HepG2 (cell line): ENCODE measurements around the gene TMA7B.

ENCODE experiments used
- CCAR2 ChIP-seq: fragments of 200-400 bp; formaldehyde crosslinking; optimal IDR thresholded peaks from 2 replicates; pipeline ENCODE3; 2018; ENCODE audit warnings: low read depth, mild to moderate bottlenecking, low read length, moderate library complexity
- ELF4 ChIP-seq: sonication (generic); formaldehyde crosslinking; IDR thresholded peaks from 2 replicates; pipeline ENCODE4 v1.5.0; 2020; ENCODE audit warnings: missing genetic modification reagents, mild to moderate bottlenecking, moderate library complexity, borderline replicate concordance
- HINFP ChIP-seq: sonication (generic); formaldehyde crosslinking; IDR thresholded peaks from 2 replicates; pipeline ENCODE4 v1.4.0; 2020; ENCODE audit warnings: low read depth, mild to moderate bottlenecking, missing genetic modification reagents
- NR0B2 ChIP-seq: sonication (generic); formaldehyde crosslinking; IDR thresholded peaks from 2 replicates; pipeline ENCODE4 v1.4.0; 2020; ENCODE audit warnings: mild to moderate bottlenecking, missing genetic modification reagents
- POLR2AphosphoS5 ChIP-seq: IDR thresholded peaks from 2 replicates; pipeline ENCODE4 v1.6.1; 2012; ENCODE audit warnings: low read depth, low read length
- SP1 ChIP-seq, 2 experiments: fragments of 450-650 bp in 1 of 2; sonication (generic) in 1 of 2; formaldehyde crosslinking in 1 of 2; IDR thresholded peaks; 2 replicates each; pipeline versions ENCODE4 v1.4.0 to v1.6.1; 2016 to 2020; ENCODE audit warnings: missing genetic modification reagents in 1 of 2
- ZBTB39 ChIP-seq: sonication (generic); formaldehyde crosslinking; IDR thresholded peaks from 2 replicates; pipeline ENCODE4 v1.5.0; 2020; ENCODE audit warnings: missing genetic modification reagents
- ZBTB4 ChIP-seq: sonication (generic); formaldehyde crosslinking; IDR thresholded peaks from 2 replicates; pipeline ENCODE4 v1.4.0; 2020; ENCODE audit warnings: missing genetic modification reagents, mild to moderate bottlenecking, borderline replicate concordance
- ZNF138 ChIP-seq: sonication (generic); formaldehyde crosslinking; IDR thresholded peaks from 2 replicates; pipeline ENCODE4 v1.5.0; 2020; ENCODE audit warnings: mild to moderate bottlenecking, low read depth, missing genetic modification reagents
- ZNF143 ChIP-seq: sonication (generic); formaldehyde crosslinking; IDR thresholded peaks from 2 replicates; pipeline ENCODE4 v1.4.0; 2020; ENCODE audit warnings: missing genetic modification reagents

GRCh38 chr22:39960791-39961746, 872 bp downstream of the TMA7B start:
- TF ChIP-seq ZNF138 (CRISPR knock-in tag) (no peak), NR0B2 (no peak), POLR2AphosphoS5 (no peak), ZNF143 (CRISPR knock-in tag) (no peak), CCAR2 (no peak), HINFP (no peak), ZBTB4 (CRISPR knock-in tag) (no peak), ELF4 (CRISPR knock-in tag) (no peak), SP1 (IDR thresholded peaks at IDR 0.05) (no peak), SP1 (CRISPR knock-in tag; IDR thresholded peaks at IDR 0.05) (no peak), ZBTB39 (CRISPR knock-in tag) (no peak)
